ENCODE measurements around the gene TCF4.

DNA sequence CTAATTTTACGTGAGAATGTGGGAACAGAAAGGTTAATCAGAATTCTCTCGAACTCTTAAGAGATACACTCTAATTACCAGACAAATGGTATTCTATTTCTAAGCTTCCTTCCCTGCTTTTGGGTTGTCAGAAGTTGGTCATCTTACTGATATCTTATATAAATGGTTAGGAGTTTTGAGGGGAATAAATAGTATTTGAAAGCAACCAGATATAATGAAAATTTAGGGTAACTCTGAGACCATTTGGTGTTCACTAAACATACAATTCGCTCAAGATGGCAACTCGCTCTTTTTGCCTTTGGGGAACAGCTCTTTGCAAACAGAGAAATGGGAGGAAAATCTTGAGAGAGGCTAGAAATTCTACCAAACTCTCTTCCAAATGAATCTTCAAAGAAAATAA is 250.9 kb downstream of the TCF4 start:
- TF ChIP-seq, protein P1, sequence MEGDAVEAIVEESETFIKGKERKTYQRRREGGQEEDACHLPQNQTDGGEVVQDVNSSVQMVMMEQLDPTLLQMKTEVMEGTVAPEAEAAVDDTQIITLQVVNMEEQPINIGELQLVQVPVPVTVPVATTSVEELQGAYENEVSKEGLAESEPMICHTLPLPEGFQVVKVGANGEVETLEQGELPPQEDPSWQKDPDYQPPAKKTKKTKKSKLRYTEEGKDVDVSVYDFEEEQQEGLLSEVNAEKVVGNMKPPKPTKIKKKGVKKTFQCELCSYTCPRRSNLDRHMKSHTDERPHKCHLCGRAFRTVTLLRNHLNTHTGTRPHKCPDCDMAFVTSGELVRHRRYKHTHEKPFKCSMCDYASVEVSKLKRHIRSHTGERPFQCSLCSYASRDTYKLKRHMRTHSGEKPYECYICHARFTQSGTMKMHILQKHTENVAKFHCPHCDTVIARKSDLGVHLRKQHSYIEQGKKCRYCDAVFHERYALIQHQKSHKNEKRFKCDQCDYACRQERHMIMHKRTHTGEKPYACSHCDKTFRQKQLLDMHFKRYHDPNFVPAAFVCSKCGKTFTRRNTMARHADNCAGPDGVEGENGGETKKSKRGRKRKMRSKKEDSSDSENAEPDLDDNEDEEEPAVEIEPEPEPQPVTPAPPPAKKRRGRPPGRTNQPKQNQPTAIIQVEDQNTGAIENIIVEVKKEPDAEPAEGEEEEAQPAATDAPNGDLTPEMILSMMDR (IDR thresholded peaks at IDR 0.05): no peak
- no peak for TF ChIP-seq POLR2A (IDR thresholded peaks at IDR 0.05)
